Cardiac fibroblast (primary cell): ENCODE results near the gene PDE4B.

Experiments used
- DNase-seq, 2 donors: peaks; one replicate each; pipeline versions ENCODE4 v3.0.0 to v3.0.0-alpha.2; 2010; ENCODE audit warnings: low read depth in 2 of 2
- H3K4me3 ChIP-seq, 2 donors: replicated peaks in 1 of 2; 1 replicate in 1 of 2; 2 replicates in 1 of 2; pipeline ENCODE4 v1.5.1; 2011; ENCODE audit warnings: low read depth in 2 of 2, low read length in 2 of 2, mild to moderate bottlenecking in 2 of 2, moderate library complexity in 1 of 2
- CTCF ChIP-seq: IDR thresholded peaks from one replicate; pipeline ENCODE4 v1.5.1; 2011; ENCODE audit warnings: low read depth, mild to moderate bottlenecking, low read length, inconsistent platforms

Gene PDE4B

GRCh38 chr1:66025188-66025587 lies 232.5 kb downstream of the PDE4B start:
- TF ChIP-seq CTCF = no peak

GRCh38 chr1:66028035-66028434 lies 235.3 kb downstream of the PDE4B start:
- no peak for DNase-seq
- TF ChIP-seq CTCF = no peak
- no peak overlapping the region for H3K4me3 ChIP-seq

More at GRCh38 chr1:66025188-66025587, 232.5 kb downstream of the PDE4B start:
- no peak overlapping the region for H3K4me3 ChIP-seq
- DNase-seq = no peak

- no peak for DNase-seq
- no peak for TF ChIP-seq CTCF
- no peak overlapping the region for H3K4me3 ChIP-seq
Measured at GRCh38 chr1:66033781-66034180, 241.1 kb downstream of the PDE4B start.

- DNase-seq = no peak
- TF ChIP-seq CTCF = no peak
Measured at GRCh38 chr1:66035616-66036245, 243.0 kb downstream of the PDE4B start.

GRCh38 chr1:66041654-66042053 lies 249.0 kb downstream of the PDE4B start:
- no peak for TF ChIP-seq CTCF
- DNase-seq = no peak
- no peak overlapping the region for H3K4me3 ChIP-seq

More at GRCh38 chr1:66035616-66036245, 243.0 kb downstream of the PDE4B start:
- no peak overlapping the region for H3K4me3 ChIP-seq

- no peak overlapping the region for H3K4me3 ChIP-seq
- TF ChIP-seq CTCF = no peak
- DNase-seq = no peak
Measured at GRCh38 chr1:66043186-66043585, 250.5 kb downstream of the PDE4B start.

- no peak overlapping the region for H3K4me3 ChIP-seq
- no peak for DNase-seq
- TF ChIP-seq CTCF = no peak
Measured at GRCh38 chr1:66044912-66045311, 252.2 kb downstream of the PDE4B start.
